Measurements from ENCODE around the gene AK9.
"Not testable (repeated sequence)": the region's sequence is repeated elsewhere in the genome, so short reads cannot be mapped to it uniquely, and the experiment has no call there.

AK9 gene

DNA sequence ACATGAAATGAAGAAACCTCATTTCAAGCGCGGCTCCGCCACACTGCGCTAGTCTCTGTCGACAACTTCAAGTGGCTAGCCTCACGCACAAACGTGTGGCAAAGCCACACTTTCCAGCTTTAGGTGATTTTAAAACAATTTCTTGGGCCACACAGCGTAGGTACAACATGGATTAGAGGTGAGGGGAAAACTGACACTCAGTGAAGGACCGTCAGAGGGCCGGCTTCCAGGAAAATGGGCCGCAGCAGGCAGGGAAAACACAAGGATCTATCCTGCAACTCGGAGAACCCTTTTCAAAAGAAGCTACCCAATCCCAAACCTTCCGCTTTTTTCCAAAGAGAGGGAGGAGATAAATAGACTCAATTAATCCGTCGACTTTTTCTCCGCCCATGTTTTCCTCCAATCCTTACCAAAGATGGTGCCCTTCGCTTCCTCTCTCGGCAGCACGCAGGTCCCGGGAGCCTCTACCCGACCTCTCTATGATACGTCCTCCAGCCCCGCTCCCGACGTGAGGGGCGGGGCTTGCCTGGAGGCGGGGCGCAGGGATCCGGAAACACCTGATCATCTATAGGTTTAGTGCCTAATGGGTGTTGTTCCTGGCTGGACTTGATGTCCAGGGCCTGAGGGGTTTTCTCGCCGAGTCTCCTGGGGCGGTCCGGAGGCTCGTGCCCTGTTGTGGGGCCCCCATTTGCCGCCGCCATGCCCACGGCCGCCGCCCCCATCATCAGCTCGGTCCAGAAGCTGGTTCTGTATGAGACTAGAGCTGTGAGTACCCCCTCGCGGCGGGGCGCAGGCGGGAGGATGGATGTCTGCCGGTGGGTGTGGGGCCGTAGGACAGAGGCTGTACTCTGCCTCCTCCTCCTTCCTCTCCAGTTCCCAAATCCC is at the start of gene AK9, which contains the start of gene FIG4:
Gene AK9 (minus strand): TSS at position 466 of the 885 bp plus-strand sequence. CDS start 15,457 bp downstream, outside the sequence.
Gene FIG4 (plus strand): TSS at position 560 of the 885 bp plus-strand sequence. CDS start 140 bp downstream, at position 700.
- peak; percentile 80 for DNase-seq (ENCODE audit: low read depth, low spot score)

DNA sequence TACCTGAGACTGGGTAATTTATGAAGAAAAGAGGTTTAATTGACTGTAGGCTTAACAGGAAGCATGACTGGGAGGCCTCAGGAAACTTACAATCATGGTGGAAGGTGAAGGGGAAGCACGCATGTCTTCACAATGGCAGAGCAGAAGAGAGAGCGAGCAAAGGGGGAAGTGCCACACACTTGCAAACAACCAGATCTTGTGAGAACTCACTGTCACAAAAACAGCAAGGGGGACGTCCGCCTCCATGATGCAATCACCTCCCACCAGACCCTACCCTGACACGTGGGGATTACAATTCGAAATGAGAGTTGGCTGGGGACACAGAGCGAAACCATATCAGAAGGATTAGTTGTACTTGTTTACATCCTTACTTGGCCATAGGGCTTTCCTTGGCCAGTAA is 49.8 kb upstream of the AK9 start:
- DNase-seq (ENCODE audit: low read depth, low spot score) = no peak

DNA sequence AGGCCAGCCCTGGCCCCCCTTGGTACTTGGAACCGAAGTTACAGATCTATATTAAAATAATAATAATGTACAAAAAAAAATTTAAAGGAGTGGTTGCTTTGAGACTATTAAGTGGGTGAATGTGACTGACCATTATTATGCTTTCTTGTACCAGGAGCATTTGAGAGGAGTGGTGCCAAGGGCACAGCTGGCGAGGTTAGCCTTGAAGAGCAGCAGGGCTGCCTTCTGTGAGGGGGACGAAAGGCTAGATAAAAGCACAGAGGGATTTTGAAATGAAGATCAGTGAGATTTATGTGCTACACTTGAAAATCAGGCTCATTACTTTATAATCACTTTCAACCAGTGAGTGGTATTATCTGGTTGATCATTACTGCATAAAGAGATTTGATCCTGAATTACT is 48.7 kb upstream of the AK9 start:
- DNase-seq (ENCODE audit: low read depth, low spot score) = no peak

DNA sequence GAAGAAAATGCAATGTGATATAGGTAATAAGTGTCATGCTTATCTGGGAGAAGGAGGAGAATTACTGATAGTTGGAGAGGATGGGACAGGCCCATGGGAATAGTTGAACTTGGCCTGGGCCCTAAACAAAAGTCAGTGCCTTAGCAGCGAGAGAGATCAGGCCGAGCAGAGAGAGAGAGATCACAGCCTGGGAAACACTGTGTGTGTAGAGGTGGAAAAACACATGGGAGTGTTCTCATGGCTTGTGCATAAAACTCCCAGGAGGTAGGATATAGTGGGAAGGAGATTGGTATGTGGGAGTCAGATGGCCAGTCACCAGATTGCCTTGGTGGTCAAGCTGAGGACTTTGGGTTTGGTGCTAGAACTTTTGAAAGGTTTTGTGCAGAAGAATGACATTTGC is 47.7 kb upstream of the AK9 start:
- no peak for DNase-seq (ENCODE audit: low read depth, low spot score)

DNA sequence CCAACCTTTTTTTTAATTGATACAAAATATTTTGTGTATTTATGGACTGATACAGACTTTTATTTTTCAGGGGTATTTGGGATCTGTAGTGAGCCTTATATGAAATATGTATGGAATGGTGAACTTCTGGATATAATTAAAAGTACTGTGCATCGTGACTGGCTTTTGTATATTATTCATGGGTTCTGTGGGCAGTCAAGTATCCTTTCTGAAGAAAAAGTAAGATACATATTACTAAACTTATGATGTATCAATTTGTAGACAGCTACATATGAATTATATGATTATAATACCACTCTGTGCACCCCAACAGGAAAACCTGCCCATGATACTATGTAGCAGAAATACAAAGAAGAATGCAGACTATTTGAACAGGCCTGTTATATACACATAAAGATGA is 47.3 kb upstream of the AK9 start:
- no peak for DNase-seq (ENCODE audit: low read depth, low spot score)

DNA sequence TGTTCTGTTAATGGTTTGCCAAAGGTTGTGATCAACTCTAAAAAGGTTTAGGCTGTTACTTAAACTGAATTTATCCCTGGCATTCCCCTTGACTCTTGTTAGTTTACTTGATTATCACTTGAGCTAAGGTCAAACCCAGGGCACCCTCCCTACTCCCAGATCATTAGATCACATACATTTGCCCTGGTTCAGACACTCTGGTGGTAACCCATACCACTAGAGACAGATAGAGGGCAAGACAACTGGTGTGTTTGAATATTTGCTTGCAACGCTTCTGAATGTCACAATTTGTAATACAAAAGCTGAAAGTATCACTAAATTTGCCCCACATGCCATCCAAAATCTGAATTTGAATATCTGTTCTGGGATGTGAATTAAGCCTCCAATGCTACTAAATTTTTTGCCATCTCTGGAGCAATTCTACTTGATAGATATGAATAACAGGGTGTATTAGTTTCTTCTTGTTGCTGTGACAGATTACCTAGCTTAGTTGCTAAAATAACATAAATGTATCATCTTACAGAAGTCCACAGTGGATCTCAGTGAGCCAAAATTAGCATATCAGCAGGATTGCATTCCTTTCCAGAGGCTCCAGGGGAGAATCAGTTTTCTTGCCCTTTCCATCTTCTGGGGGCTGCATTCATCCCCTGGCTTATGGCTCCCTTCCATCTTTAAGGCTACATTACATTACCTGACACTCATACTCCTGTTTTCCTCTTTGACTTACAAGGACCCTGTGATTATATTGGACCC is 45.4 kb upstream of the AK9 start:
- DNase-seq (ENCODE audit: low read depth, low spot score) = no peak

DNA sequence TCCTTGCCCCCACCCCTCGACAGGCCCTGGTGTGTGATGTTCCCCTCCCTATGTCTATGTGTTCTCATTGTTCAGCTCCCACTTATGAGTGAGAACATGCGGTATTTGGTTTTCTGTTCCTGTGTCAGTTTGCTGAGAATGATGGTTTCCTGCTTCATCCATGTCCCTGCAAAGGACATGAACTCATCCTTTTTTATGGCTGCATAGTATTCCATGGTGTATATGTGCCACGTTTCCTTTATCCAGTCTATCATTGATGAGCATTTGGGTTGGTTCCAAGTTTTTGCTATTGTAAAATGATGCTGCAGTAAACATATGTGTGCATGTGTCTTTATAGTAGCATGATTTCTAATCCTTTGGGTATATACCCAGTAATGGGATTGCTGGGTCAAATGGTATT is 34.2 kb upstream of the AK9 start:
- not testable (repeated sequence) for DNase-seq (ENCODE audit: low read depth, low spot score)

DNA sequence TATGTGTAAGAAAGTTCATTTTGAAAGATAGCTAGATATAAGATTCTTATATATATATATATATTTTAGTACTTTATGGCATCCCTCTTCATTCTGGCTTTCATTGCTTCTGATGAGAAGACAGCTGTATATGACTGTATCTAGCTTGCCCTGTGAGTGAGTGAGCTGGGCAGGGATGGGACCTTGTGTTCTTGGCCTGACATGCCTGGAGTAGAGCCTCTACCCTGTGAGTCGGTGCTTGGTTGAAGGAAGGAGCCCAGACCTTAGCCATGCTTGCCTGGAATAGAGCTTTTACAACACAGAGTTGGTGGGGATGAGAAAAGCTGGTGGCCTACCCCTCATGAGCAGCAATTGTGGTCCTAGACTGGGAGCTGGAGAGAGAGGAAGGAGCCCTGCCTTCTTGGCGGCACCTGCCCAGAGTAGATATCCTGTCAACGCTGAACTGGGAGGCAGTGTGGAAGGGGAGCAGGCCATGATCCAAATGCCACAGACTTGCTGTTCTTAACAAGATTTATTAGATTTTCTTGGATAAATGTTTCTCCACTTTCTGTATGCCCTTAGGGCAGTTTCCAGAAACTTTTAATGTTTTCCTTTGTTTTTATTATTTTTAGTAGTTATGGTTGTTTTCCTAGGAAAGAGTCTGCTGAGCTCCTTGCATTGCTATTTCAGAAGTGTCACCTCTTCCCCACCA is 31.7 kb upstream of the AK9 start:
- DNase-seq (ENCODE audit: low read depth, low spot score) = no peak

DNA sequence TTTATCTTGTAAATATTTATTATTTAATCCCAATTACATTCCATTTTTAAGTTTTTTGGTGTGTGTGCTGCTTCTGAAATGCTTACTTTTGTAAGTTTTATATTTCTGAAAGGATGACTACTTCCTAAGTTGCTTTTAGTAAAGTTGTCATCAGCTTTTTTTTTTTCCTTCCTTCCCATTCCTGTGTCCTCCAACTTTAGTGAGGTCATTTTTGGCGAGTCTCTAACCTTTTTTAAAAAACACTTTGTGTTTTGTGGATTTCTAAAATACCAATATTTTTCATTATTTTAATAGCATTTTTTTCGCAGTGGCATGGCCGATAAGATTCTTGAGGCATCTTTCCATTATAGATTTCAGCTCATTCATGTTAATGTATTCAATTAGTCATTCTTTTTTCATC is 31.0 kb upstream of the AK9 start:
- no peak for DNase-seq (ENCODE audit: low read depth, low spot score)

DNA sequence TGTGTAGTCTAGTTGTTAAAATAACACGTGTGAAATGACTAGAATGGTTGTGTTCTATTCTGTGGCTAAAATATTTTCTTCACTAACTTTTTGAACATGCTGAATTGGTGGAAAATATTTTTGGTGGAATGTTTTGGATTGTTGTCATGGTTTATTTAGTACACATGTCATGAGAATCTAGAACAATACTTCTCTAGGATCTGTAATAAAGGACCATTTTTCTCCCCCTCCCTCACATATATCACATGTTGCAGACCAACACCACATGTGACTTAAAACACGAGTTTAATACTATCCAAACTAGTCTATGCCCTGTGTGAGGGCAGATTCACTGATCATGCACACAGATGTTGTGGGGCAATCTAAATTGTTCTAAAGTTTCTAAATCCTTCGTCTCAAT is 29.3 kb upstream of the AK9 start:
- no peak for DNase-seq (ENCODE audit: low read depth, low spot score)

DNA sequence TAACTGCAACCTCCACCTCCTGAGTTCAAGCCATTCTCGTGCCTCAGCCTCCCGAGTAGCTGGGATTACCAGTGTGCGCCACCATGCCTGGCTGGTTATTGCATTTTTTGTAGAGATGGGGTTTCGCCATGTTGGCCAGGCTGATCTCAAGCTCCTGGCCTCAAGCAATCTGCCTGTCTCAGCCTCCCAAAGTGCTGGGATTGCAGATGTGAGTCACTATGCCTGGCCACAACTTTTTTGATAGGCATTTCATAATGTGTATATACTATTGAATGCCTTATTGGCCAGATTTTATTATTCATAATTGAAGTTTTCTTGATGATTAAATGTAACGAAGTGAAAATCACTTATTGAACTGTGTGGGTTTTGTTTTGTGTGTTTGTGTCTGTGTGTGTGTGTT is 28.0 kb upstream of the AK9 start:
- DNase-seq (ENCODE audit: low read depth, low spot score) = no peak

DNA sequence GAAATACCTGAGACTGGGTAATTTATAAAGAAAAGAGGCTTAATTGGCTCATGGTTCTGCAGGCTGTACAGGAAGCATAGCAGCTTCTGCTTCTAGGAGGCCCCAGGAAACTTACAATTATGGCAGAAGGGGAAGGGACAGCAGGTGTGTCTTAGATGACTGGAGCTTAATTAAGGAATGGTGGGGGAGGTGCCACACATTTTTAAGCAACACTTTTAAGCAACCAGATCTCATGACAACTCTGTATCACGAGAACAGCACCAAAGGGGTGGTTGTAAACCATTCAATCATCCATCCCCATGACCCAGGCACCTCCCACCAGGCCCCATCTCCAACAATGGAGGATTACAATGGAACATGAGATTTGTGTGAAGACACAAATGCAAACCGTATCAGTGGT is 27.0 kb upstream of the AK9 start:
- DNase-seq (ENCODE audit: low read depth, low spot score) = no peak

DNA sequence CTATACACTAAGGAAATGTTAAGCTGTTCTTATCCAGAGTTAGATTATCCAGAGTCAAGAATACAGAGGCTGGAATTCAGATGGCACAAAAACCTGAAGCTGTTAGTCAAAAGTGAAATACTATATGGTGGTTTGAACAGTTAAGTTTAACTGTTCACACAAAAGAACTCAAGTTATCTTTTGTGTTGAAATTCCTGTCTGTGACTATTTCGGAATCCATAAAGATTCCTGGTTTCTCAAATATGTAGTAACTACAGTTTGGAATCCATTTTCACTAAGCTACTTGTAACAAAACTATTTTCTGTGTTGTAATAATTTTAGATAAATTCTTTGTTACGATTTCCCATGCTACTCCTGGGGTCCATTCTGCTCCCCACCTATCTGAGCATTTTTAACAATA is 24.6 kb upstream of the AK9 start:
- DNase-seq (ENCODE audit: low read depth, low spot score) = no peak

DNA sequence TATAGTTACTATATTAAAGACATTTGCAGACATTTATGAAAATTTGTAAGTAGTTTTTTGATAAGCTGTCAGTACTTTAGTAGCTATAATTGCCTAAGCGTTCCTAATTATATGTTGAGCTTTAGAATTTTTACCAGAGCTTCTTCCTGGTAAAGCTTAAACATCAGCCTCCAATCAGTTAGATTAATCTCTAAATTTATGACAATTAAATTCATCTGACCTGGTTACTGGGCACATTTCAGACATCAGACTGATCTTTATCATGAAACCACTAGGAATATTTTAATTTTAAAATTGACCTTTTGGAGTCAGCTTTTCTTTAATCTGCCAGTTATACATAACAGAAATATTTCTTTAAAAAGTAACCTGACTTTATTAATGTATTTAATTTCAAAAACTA is 23.6 kb upstream of the AK9 start:
- DNase-seq (ENCODE audit: low read depth, low spot score) = no peak

DNA sequence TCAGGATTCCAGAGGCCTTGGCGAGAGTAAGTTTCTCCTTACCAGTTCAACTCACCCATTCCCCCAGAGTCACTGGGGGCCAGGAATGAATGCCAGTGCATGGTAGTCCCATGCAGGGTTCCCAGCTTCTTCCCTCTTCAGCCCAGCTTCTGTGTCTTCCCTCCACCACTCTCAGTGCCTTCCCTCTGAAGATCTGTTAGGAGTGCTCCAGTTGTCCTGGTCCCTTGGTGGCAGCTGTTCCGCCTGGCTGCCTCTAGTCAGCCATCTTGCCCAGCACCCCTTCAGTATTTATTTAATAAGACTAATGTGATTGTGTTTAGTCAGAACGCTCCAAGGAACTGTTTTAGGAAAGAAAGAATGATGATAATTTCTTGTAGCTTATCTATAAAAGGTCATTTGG is 23.2 kb upstream of the AK9 start:
- no peak for DNase-seq (ENCODE audit: low read depth, low spot score)

DNA sequence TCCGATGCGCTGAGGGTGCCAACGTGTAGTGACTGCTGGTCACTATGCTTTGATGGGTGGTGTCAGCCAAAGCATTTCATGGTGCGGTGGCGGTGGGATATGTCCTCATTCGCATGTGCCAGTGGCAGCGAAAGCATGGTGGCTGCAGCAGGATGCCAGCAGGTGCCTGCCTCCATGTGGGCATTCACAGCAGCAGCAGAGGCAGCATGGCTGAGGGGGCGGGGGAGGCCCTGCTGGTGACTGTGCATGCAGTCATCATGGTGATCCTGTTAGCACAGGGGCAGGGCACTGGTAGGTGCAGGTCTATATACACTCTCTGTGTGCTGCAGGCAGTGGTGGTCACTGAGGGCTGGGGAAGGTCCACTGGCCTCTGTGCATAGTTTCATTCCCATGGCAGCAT is 22.1 kb upstream of the AK9 start:
- no peak for DNase-seq (ENCODE audit: low read depth, low spot score)

DNA sequence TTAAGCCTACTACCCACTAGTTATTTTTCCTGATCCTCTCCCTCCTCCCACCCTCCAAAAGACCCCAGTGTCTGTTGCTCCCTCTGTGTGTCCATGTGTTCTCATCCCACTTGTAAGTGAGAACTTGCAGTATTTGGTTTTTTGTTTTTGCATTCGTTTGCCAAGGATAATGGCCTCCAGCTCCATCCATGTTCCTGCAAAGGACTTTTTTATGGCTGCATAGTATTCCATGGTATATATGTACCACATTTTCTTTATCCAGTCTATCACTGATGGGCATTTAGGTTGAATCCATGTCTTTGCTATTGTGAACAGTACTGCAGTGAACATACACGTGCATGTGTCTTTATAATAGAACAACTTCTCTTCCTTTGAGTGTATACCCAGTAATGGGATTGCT is 17.1 kb upstream of the AK9 start:
- not testable (repeated sequence) for DNase-seq (ENCODE audit: low read depth, low spot score)

DNA sequence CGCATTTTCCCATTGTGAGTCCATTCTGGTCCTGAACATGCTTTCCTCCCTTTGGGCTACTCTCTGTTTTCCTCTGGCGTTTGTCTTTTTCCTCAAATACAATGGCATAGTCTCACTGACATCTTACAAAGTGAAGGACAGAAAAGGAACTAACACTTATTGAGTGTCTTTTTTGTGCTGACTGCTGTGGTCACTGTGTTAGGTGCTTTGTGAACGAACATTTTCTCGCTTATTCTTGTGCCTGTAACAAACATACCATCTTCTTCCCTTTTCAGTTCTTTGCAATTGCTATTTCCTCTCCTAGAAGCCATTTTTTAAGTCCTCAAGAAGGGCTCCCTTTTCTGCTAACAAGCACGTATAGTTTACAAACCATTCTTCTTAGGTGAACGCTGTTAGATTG is 15.5 kb upstream of the AK9 start:
- DNase-seq (ENCODE audit: low read depth, low spot score) = no peak

DNA sequence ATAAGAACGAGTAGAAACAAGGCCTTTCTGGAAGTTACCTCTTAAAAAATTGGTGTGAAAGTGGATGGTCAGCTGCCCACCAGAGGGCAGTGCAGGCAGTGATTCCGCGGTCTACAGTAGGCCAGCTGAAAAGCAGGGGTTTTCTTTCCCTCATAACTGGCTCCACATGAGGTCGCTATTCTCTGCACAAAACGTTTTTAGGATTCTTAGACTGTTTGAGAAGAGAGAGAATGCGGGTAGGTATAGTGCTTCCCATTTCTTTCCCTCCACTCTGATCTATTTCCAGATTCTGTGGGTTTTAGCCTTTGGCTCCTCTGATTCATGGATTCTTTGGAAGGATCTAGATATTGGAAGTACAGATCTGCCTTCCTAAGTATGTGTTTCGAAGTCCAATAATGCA is 14.3 kb upstream of the AK9 start:
- peak; percentile 26 for DNase-seq (ENCODE audit: low read depth, low spot score)

DNA sequence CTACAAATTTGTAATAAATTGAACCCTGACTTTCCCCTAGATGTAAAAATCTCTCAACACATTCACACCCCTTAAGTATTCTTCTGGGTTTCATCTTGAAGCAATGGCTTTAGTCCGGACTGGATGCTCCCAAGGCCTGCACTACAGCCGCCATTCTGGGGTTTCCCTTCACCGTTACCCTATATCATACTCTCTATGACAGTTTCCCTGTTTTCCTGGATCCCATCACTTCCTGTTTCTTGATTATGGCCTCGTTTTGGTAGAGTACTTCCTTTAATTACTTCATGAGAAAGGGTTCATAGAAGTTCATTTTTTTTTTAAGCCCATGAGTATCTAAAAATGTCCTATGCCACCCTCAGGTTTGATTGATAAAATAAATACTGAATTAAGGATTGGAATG is 11.8 kb upstream of the AK9 start:
- no peak for DNase-seq (ENCODE audit: low read depth, low spot score)

DNA sequence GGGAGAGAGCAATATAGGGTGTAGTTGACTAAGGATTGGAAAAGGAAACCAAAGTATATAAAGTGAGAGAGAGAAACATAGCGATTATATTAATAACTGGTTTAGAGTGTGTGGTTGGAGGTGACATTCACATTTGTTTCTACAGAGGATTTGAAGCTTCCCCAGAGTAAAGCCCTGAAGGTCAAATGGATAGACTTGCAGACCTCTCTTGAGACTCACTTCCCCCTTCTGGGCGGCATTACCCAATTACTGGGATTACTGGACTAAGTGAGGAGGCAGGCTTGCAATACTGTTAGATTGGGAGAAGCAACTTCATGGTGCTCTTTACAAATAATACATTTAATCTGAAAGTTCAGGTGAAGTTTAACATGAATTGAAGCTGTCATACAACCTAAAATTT is 10.8 kb upstream of the AK9 start:
- DNase-seq (ENCODE audit: low read depth, low spot score) = no peak

DNA sequence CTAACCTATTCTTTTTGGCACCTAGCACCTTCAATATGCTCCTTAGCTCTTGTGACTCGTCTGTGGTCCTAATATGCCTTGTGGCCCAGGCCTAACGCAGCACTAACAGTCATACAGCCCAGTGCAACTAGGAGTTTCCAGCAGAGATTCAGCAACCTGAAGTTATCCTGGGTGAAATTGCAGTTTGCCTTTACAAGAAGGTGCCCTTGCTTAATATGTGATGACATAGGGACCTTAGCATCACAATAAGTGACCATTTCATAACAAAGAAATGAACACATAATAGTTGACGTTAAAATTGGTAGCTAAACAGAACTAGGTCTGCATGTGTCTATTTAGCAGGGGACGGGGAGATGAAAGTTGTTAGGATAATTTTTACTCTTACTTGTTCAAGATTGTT is 10.2 kb upstream of the AK9 start:
- DNase-seq (ENCODE audit: low read depth, low spot score) = no peak
